Thyroid gland (tissue), 4 donors: ENCODE data around the gene BTNL9. TPM values are rescaled to one million over a fixed set of nuclear protein-coding genes. Genes with fewer than 3 reads are reported as not detected.

Source experiments
- DNase-seq, 2 donors: peaks; one replicate each; pipeline ENCODE4 v3.0.0-alpha.2; 2019
- H3K27ac ChIP-seq, 3 donors: fragments of 200-600 bp; sonication (generic); 1 replicate in 2 of 3; 2 replicates in 1 of 3; pipeline ENCODE4 v1.5.1; 2016 to 2019; ENCODE audit warnings: mild to moderate bottlenecking in 1 of 3, moderate library complexity in 1 of 3
- H3K27me3 ChIP-seq: fragments of 200-600 bp; sonication (generic); one replicate; pipeline ENCODE4 v1.5.1; 2019
- H3K36me3 ChIP-seq, 2 donors: fragments of 200-600 bp; sonication (generic); one replicate each; pipeline ENCODE4 v1.5.1; 2016 to 2019
- H3K4me1 ChIP-seq, 2 donors: fragments of 200-600 bp; sonication (generic); one replicate each; pipeline ENCODE4 v1.5.1; 2017 to 2019
- H3K4me3 ChIP-seq, 3 donors: fragments of 200-600 bp; sonication (generic); replicated peaks in 1 of 3; 1 replicate in 2 of 3; 2 replicates in 1 of 3; pipeline ENCODE4 v1.5.1; 2016; ENCODE audit warnings: mild to moderate bottlenecking in 1 of 3
- H3K9me3 ChIP-seq: fragments of 200-600 bp; sonication (generic); one replicate; pipeline ENCODE4 v1.5.1; 2017
- CTCF ChIP-seq, 6 experiments: fragments of 200-600 bp in 3 of 6; fragments of 450-650 bp in 3 of 6; sonication (generic) in 3 of 6; IDR thresholded peaks; one replicate each; pipeline ENCODE4 v1.5.1; 2016 to 2019; ENCODE audit warnings: antibody characterized with exemption in 6 of 6, mild to moderate bottlenecking in 2 of 6, inconsistent platforms in 1 of 6, moderate library complexity in 1 of 6
- POLR2A ChIP-seq, 2 donors: fragments of 450-650 bp; IDR thresholded peaks; one replicate each; pipeline ENCODE4 v1.6.1; 2017; ENCODE audit warnings: antibody characterized with exemption in 2 of 2, mild to moderate bottlenecking in 2 of 2, moderate library complexity in 1 of 2
- WGBS, 2 donors: methylation state at CpG; one replicate each; pipeline ENCODE4 v1.1.5; 2017; 5-methylcytosine and 5-hydroxymethylcytosine counted together
- intact Hi-C: fragments of 100-400 bp; cut with DNase I; formaldehyde crosslinking; loops from one replicate; pipeline ENCODE4 v1.15.1; 2023
- total RNA-seq, 4 donors: library from RNA; depleted of rRNA; stranded (reverse); fragments of >200 nt; gene quantifications; one replicate each; pipeline ENCODE4 v1.2.3, GENCODE V29; 2016

BTNL9 gene
- total RNA-seq, 4 donors from 2014 or later: 12.9 to 77.1 (median 34.3) TPM

DNA sequence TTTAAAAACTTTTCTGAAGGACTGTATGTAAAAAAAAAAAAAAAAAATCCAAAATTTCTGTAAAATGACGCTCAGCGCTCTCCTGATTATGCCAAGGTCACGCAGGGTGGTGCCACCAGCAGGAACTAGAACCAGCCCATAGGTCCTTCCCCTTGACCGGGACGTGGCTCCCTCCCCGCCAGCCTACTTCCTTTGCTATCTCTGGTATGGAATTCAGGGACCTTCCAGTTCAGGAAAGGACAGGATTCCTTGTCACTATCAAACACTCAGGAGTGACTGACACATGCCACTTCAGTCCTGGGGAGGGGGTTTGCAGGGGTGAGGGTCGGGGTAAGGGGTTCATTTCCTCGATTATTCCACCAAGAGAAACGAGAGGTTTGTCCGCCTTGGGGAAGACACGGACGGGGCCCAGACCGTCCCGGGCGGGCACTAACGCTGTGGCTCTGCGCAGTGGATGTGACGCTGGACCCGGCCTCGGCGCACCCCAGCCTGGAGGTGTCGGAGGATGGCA, 18.8 kb downstream of the BTNL9 start:
- no peaks in the 10 kb centered on the region for H3K9me3 ChIP-seq
- peaks cover 2 to 11% of the 10 kb centered on the region in 2 donors for H3K4me1 ChIP-seq
- intact Hi-C loops: no loop called here
- no peak overlapping the region for H3K27ac ChIP-seq
- H3K4me3 ChIP-seq: no peak overlapping the region
- H3K36me3 ChIP-seq: no peaks in the 10 kb centered on the region
- TF ChIP-seq POLR2A (IDR thresholded peaks at IDR 0.05) (no peak), CTCF (IDR thresholded peaks at IDR 0.05) (no peak)
- DNase-seq: no peak
- 17 to 32% methylated on average over 8 to 19 of the region's 22 CpGs for WGBS, 2 donors
- H3K27me3 ChIP-seq: no peaks in the 10 kb centered on the region

DNA sequence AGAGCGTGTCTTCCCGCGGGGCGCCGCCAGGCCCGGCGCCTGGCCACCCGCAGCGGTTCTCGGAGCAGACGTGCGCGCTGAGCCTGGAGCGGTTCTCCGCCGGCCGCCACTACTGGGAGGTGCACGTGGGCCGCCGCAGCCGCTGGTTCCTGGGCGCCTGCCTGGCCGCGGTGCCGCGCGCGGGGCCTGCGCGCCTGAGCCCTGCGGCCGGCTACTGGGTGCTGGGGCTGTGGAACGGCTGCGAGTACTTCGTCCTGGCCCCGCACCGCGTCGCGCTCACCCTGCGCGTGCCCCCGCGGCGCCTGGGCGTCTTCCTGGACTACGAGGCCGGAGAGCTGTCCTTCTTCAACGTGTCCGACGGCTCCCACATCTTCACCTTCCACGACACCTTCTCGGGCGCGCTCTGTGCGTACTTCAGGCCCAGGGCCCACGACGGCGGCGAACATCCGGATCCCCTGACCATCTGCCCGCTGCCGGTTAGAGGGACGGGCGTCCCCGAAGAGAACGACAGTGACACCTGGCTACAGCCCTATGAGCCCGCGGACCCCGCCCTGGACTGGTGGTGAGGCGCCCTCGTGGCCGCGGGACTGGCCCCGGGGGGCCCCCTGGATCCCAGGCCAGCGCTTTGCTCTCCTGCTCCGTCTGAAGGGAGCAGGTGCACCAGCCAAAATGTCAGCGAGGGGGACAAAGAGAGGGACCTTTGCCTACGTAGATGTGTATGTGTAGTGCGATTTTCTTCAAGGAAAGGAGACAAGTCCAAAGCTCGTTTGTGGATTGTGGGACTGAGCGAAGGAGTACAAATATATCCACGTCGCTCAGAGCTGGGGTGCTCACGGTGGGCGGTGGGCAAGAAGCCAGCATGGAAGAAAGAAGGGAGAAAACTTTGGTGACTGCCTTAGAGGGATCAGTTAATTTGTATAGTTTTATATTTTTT, 19.5 kb downstream of the BTNL9 start:
- H3K27me3 ChIP-seq: no peaks in the 10 kb centered on the region
- TF ChIP-seq CTCF (IDR thresholded peaks at IDR 0.05) (peak in 1 of 6 experiments; percentile 7), POLR2A (IDR thresholded peaks at IDR 0.05) (no peak)
- intact Hi-C loops: no loop called here
- H3K4me1 ChIP-seq: peaks cover 0 to 8% of the 10 kb centered on the region in 2 donors
- peak in 1 of 2 donors; percentile 21 for DNase-seq
- no peaks in the 10 kb centered on the region for H3K9me3 ChIP-seq
- H3K36me3 ChIP-seq: no peaks in the 10 kb centered on the region
- H3K4me3 ChIP-seq: no peak overlapping the region
- no peak overlapping the region for H3K27ac ChIP-seq
- WGBS, 2 donors: 22 to 23% methylated on average over 15 to 35 of the region's 86 CpGs

DNA sequence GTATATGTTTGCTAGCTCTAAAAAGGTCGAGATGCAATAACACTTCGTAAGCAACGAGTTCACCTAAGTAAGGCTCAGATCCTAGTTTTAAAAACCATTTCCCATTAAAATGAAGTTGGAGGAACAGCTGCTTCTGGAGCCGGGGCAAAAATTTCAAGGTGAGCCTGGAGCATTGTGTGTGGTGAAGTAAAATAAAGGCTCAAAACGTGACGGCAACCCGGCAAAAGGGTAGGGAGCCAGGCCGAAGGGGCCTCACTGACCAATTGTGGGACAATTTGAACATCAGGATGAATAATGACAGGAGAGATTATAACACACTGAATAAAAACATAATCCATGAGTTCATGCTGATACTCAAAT, 20.1 kb downstream of the BTNL9 start:
- peaks cover 0 to 8% of the 10 kb centered on the region in 2 donors for H3K4me1 ChIP-seq
- no peak for DNase-seq

GRCh38 chr5:181060924-181061323, 20.9 kb downstream of the BTNL9 start:
- Histone ChIP-seq H3K27ac (no peak overlapping the region), H3K4me1 (peaks cover 0 to 8% of the 10 kb centered on the region in 2 donors), H3K4me3 (no peak overlapping the region), H3K9me3 (no peaks in the 10 kb centered on the region), H3K27me3 (no peaks in the 10 kb centered on the region), H3K36me3 (no peaks in the 10 kb centered on the region)
- 87 to 94% methylated on average over 5 of the region's 5 CpGs for WGBS, 2 donors
- no peak for TF ChIP-seq POLR2A (IDR thresholded peaks at IDR 0.05)
- no peak for TF ChIP-seq CTCF (IDR thresholded peaks at IDR 0.05)
- no peak for DNase-seq
- intact Hi-C loops: no loop called here

More for the DNA sequence above, 20.1 kb downstream of the BTNL9 start:
- no peaks in the 10 kb centered on the region for H3K27me3 ChIP-seq
- H3K4me3 ChIP-seq: no peak overlapping the region
- no peaks in the 10 kb centered on the region for H3K36me3 ChIP-seq
- no peaks in the 10 kb centered on the region for H3K9me3 ChIP-seq
- WGBS, 2 donors: 75 to 79% methylated on average over 8 of the region's 8 CpGs
- intact Hi-C loops: no loop called here
- no peak overlapping the region for H3K27ac ChIP-seq
- TF ChIP-seq CTCF (IDR thresholded peaks at IDR 0.05) (no peak), POLR2A (IDR thresholded peaks at IDR 0.05) (no peak)

- Histone ChIP-seq H3K36me3 (no peaks in the 10 kb centered on the region), H3K27ac (no peak overlapping the region), H3K9me3 (no peaks in the 10 kb centered on the region), H3K4me1 (peaks cover 0 to 8% of the 10 kb centered on the region in 2 donors), H3K4me3 (no peak overlapping the region), H3K27me3 (no peaks in the 10 kb centered on the region)
- intact Hi-C loops: no loop called here
- no peak for DNase-seq
- no peak for TF ChIP-seq CTCF (IDR thresholded peaks at IDR 0.05)
- no peak for TF ChIP-seq POLR2A (IDR thresholded peaks at IDR 0.05)
- 57 to 66% methylated on average over 14 of the region's 14 CpGs for WGBS, 2 donors
Measured at GRCh38 chr5:181061645-181062044, 21.6 kb downstream of the BTNL9 start.
